Panc1 (cell line): ENCODE data around the gene SARDH. TPM values are rescaled to one million over a fixed set of nuclear protein-coding genes. Genes with fewer than 3 reads are reported as not detected.

Source experiments
- ATAC-seq: fragments of 200-7000 bp; cut with Tn5 transposase; 2 replicates; pipeline ENCODE4 v1.9.1; 2020; ENCODE audit warnings: mild to moderate bottlenecking, moderate library complexity
- BruUV-seq: library from RNA; stranded (reverse); fragments of 400-500 nt; replicated peaks from 2 replicates; lab custom pipeline; 2021; lab: Mats Ljungman, UMichigan
- CTCF ChIA-PET: fragments of 300-600 bp; sonication (Branson Sonifier 250); formaldehyde crosslinking; loops from one replicate; lab custom pipeline; 2022; ENCODE audit warnings: antibody characterized with exemption; lab: Charles Lee
- POLR2A ChIA-PET: fragments of 300-600 bp; sonication (Branson Sonifier 250); formaldehyde crosslinking; loops from one replicate; lab custom pipeline; 2022; ENCODE audit warnings: antibody characterized with exemption; lab: Charles Lee
- DNase-seq: peaks from one replicate; pipeline ENCODE4 v3.0.0-alpha.2; 2010; ENCODE audit warnings: low read depth, low spot score
- H3K27ac ChIP-seq: 2 replicates; pipeline ENCODE4 v1.5.1; 2011; ENCODE audit warnings: mild to moderate bottlenecking, low read length, inconsistent platforms
- H3K27me3 ChIP-seq: fragments of 200-500 bp; sonication (Bioruptor generic); 2 replicates; pipeline ENCODE4 v1.6.0; 2014; ENCODE audit warnings: low read length, inconsistent platforms; ENCODE audit not compliant: control insufficient read depth, insufficient read depth
- H3K36me3 ChIP-seq: fragments of 200-500 bp; sonication (Bioruptor generic); 2 replicates; pipeline ENCODE4 v1.5.1; 2014; ENCODE audit warnings: inconsistent platforms, mild to moderate bottlenecking, low read length, moderate library complexity; ENCODE audit not compliant: control insufficient read depth, insufficient read depth
- H3K4me1 ChIP-seq: 2 replicates; pipeline ENCODE4 v1.5.1; 2011; ENCODE audit warnings: inconsistent platforms, mild to moderate bottlenecking, low read length, moderate library complexity; ENCODE audit not compliant: control insufficient read depth, insufficient read depth
- H3K4me3 ChIP-seq, 2 experiments: 2 replicates each; pipeline ENCODE4 v1.5.1; 2011 to 2012; ENCODE audit warnings: low read depth in 2 of 2, low read length in 2 of 2, mild to moderate bottlenecking in 2 of 2, inconsistent platforms in 1 of 2, moderate library complexity in 1 of 2
- H3K9me3 ChIP-seq: fragments of 200-500 bp; sonication (Bioruptor generic); 2 replicates; pipeline ENCODE4 v1.5.1; 2014; ENCODE audit warnings: low read depth, mild to moderate bottlenecking, inconsistent platforms, low read length, moderate library complexity; ENCODE audit not compliant: control insufficient read depth, insufficient read depth
- CTCF ChIP-seq: fragments of 450-650 bp; IDR thresholded peaks from 2 replicates; pipeline ENCODE4 v1.5.1; 2017; ENCODE audit warnings: mild to moderate bottlenecking
- POLR2AphosphoS5 ChIP-seq: IDR thresholded peaks from 2 replicates; pipeline ENCODE4 v1.6.1; 2012; ENCODE audit warnings: mild to moderate bottlenecking, low read depth, low read length, moderate library complexity
- SIN3A ChIP-seq: IDR thresholded peaks from 2 replicates; pipeline ENCODE4 v1.6.1; 2012; ENCODE audit warnings: low read depth, mild to moderate bottlenecking, low read length, moderate library complexity, borderline replicate concordance; ENCODE audit not compliant: insufficient read depth
- TCF7L2 ChIP-seq: IDR thresholded peaks from 2 replicates; pipeline ENCODE4 v1.6.1; 2011; ENCODE audit warnings: mild to moderate bottlenecking, low read depth, low read length, inconsistent platforms
- in situ Hi-C: cut with HindIII; loops from 2 replicates; pipeline ENCODE4 v1.10.0; 2016; ENCODE audit warnings: low sequenced_read_pairs, low pct_unique_long_range_greater_than_20kb
- intact Hi-C: fragments of 100-400 bp; cut with micrococcal nuclease; formaldehyde crosslinking; loops from one replicate; pipeline ENCODE4 v1.10.0; 2022; ENCODE audit not compliant: unreplicated experiment
- total RNA-seq: library from RNA; stranded (reverse); gene quantifications from one replicate; pipeline ENCODE4 v1.2.1, GENCODE V29; 2021; ENCODE audit not compliant: unreplicated experiment
- TF ChIP-seq, protein P1 (sequence below), 2 experiments: IDR thresholded peaks; 2 replicates each; pipeline ENCODE4 v1.6.1; 2011 to 2012; ENCODE audit warnings: low read depth in 2 of 2, control low read depth in 1 of 2, low read length in 1 of 2, mild to moderate bottlenecking in 1 of 2, moderate library complexity in 1 of 2; ENCODE audit not compliant: insufficient read depth in 1 of 2

SARDH gene
- total RNA-seq, 1 experiment from 2014 or later = 0.13 TPM

GRCh38 chr9:133752739-133753446 lies 14.7 kb upstream of the SARDH start:
- Histone ChIP-seq H3K4me1 (no peaks in the 10 kb centered on the region), H3K36me3 (no peaks in the 10 kb centered on the region), H3K9me3 (no peaks in the 10 kb centered on the region), H3K27ac (no peak overlapping the region), H3K4me3 (no peak overlapping the region), H3K27me3 (no peaks in the 10 kb centered on the region)
- intact Hi-C loops = no loop called here
- BruUV-seq = no TSS peak
- POLR2A ChIA-PET = no interaction called here
- DNase-seq = no peak
- in situ Hi-C loops = no loop called here
- ATAC-seq = no peak
- CTCF ChIA-PET = no interaction called here
- TF ChIP-seq CTCF (no peak), TCF7L2 (no peak), POLR2AphosphoS5 (no peak), SIN3A (no peak)

DNA sequence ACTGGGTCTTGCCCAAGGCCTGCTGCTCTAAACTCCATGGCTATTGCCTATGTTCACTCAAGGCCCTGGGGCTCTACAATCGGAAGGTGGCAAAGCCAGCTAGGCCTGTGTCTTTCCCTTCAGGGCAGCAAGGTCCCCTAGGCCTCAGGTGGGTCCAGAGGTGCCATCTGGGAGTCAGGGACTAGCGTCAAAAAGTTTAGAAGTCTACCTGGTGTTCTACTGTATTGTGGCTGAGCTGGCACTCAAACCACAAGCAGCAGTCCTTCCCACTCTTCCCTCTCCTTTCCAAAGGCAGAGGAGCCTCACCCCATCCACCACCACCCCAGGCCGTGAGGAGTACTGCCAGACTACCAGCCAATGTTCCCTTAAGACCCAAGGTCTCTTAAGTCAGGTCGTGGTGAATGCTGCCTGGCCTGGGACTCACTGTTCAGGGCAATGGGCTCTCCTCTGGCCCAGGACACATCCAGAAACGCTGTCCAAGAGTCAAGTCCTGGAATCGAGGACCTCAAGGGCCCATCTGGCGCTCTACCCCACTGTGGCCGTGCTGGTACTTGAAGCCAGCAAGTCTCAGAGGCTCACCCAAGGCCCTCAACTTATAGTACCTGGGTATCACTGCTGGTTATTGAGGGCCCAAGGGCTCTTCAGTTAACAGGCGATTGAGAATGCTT lies 13.0 kb upstream of the SARDH start:
- intact Hi-C loops (no loop called here), in situ Hi-C loops (no loop called here)
- H3K27me3 ChIP-seq = peaks cover 4% of the 10 kb centered on the region
- no peak for ATAC-seq
- no peak overlapping the region for H3K27ac ChIP-seq
- CTCF ChIA-PET = no interaction called here
- H3K4me3 ChIP-seq = no peak overlapping the region
- no peak for TF ChIP-seq TCF7L2
- TF ChIP-seq, protein P1, sequence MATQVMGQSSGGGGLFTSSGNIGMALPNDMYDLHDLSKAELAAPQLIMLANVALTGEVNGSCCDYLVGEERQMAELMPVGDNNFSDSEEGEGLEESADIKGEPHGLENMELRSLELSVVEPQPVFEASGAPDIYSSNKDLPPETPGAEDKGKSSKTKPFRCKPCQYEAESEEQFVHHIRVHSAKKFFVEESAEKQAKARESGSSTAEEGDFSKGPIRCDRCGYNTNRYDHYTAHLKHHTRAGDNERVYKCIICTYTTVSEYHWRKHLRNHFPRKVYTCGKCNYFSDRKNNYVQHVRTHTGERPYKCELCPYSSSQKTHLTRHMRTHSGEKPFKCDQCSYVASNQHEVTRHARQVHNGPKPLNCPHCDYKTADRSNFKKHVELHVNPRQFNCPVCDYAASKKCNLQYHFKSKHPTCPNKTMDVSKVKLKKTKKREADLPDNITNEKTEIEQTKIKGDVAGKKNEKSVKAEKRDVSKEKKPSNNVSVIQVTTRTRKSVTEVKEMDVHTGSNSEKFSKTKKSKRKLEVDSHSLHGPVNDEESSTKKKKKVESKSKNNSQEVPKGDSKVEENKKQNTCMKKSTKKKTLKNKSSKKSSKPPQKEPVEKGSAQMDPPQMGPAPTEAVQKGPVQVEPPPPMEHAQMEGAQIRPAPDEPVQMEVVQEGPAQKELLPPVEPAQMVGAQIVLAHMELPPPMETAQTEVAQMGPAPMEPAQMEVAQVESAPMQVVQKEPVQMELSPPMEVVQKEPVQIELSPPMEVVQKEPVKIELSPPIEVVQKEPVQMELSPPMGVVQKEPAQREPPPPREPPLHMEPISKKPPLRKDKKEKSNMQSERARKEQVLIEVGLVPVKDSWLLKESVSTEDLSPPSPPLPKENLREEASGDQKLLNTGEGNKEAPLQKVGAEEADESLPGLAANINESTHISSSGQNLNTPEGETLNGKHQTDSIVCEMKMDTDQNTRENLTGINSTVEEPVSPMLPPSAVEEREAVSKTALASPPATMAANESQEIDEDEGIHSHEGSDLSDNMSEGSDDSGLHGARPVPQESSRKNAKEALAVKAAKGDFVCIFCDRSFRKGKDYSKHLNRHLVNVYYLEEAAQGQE (IDR thresholded peaks at IDR 0.05; ENCODE audit: insufficient read depth in 1 of 2, low read depth in 2 of 2, low read length in 1 of 2) = no peak
- TF ChIP-seq POLR2AphosphoS5 = no peak
- no peak for TF ChIP-seq CTCF
- TF ChIP-seq SIN3A = no peak
- no peaks in the 10 kb centered on the region for H3K36me3 ChIP-seq
- no TSS peak for BruUV-seq
- H3K9me3 ChIP-seq = no peaks in the 10 kb centered on the region
- no peak for DNase-seq
- POLR2A ChIA-PET = no interaction called here
- H3K4me1 ChIP-seq = no peaks in the 10 kb centered on the region
